IMR-90 (cell line): ENCODE results near the gene SERPINA3. TPM values are rescaled to one million over a fixed set of nuclear protein-coding genes. Genes with fewer than 3 reads are reported as not detected.

ENCODE experiments used
- ATAC-seq: fragments of 200-7000 bp; cut with Tn5 transposase; 2 replicates; pipeline ENCODE4 v1.9.1; 2020; ENCODE audit warnings: low read depth, mild to moderate bottlenecking, moderate library complexity
- BruUV-seq: library from RNA; stranded (reverse); fragments of 400-500 nt; replicated peaks from 2 replicates; lab custom pipeline; 2021; lab: Mats Ljungman, UMichigan
- CTCF ChIA-PET: fragments of 300-600 bp; formaldehyde crosslinking; extraction: SDS; loops from one replicate; lab custom pipeline; 2021; ENCODE audit warnings: antibody characterized with exemption; lab: Yijun Ruan, JAX
- POLR2A ChIA-PET: fragments of 300-600 bp; sonication (Branson Sonifier 250); formaldehyde crosslinking; loops from one replicate; lab custom pipeline; 2022; ENCODE audit warnings: antibody characterized with exemption; ENCODE audit not compliant: unreplicated experiment; lab: Charles Lee
- DNase-seq: peaks from one replicate; pipeline ENCODE4 v3.0.0; 2013
- H2AFZ ChIP-seq: replicated peaks from 2 replicates; pipeline ENCODE3; 2013; ENCODE audit warnings: low read length, mild to moderate bottlenecking; ENCODE audit not compliant: poor library complexity
- H2AK5ac ChIP-seq: 2 replicates; pipeline ENCODE4 v1.6.1; 2013; ENCODE audit warnings: low read depth, low read length, inconsistent platforms
- H2AK9ac ChIP-seq: replicated peaks from 2 replicates; pipeline ENCODE3; 2013; ENCODE audit warnings: mild to moderate bottlenecking, low read depth, low read length, moderate library complexity; ENCODE audit not compliant: poor library complexity
- H2BK120ac ChIP-seq: 2 replicates; pipeline ENCODE4 v1.6.1; 2013; ENCODE audit warnings: low read depth, low read length, inconsistent platforms
- H2BK15ac ChIP-seq: 3 replicates; pipeline ENCODE4 v1.6.1; 2013; ENCODE audit warnings: low read depth, low read length, inconsistent platforms
- H2BK20ac ChIP-seq: 2 replicates; pipeline ENCODE4 v1.6.1; 2013; ENCODE audit warnings: low read depth, mild to moderate bottlenecking, inconsistent platforms, low read length, moderate library complexity
- H2BK5ac ChIP-seq: 2 replicates; pipeline ENCODE4 v1.6.1; 2013; ENCODE audit warnings: mild to moderate bottlenecking, low read depth, low read length, inconsistent platforms; ENCODE audit not compliant: poor library complexity, severe bottlenecking
- H3K14ac ChIP-seq: replicated peaks from 2 replicates; pipeline ENCODE4 v1.6.1; 2013; ENCODE audit warnings: low read depth, low read length, inconsistent platforms
- H3K18ac ChIP-seq: 2 replicates; pipeline ENCODE4 v1.6.1; 2013; ENCODE audit warnings: low read depth, low read length, control low read depth
- H3K23ac ChIP-seq: 2 replicates; pipeline ENCODE4 v1.6.1; 2013; ENCODE audit warnings: low read depth, low read length, inconsistent platforms
- H3K27ac ChIP-seq: 2 replicates; pipeline ENCODE4 v1.5.1; 2013; ENCODE audit warnings: mild to moderate bottlenecking, control low read depth, low read length; ENCODE audit not compliant: insufficient read depth
- H3K27me3 ChIP-seq: 2 replicates; pipeline ENCODE4 v1.6.1; 2013; ENCODE audit warnings: low read length; ENCODE audit not compliant: control insufficient read depth, insufficient read depth
- H3K36me3 ChIP-seq: 2 replicates; pipeline ENCODE4 v1.6.1; 2013; ENCODE audit warnings: low read length, mixed read lengths; ENCODE audit not compliant: control insufficient read depth, insufficient read depth
- H3K4ac ChIP-seq: 2 replicates; pipeline ENCODE4 v1.6.1; 2013; ENCODE audit warnings: low read depth, low read length, inconsistent platforms
- H3K4me1 ChIP-seq: 2 replicates; pipeline ENCODE4 v1.6.1; 2013; ENCODE audit warnings: low read length, mixed read lengths; ENCODE audit not compliant: control insufficient read depth, insufficient read depth
- H3K4me2 ChIP-seq: 2 replicates; pipeline ENCODE4 v1.6.1; 2013; ENCODE audit warnings: low read depth, mild to moderate bottlenecking, control low read depth, low read length, moderate library complexity
- H3K4me3 ChIP-seq: 2 replicates; pipeline ENCODE4 v1.5.1; 2013; ENCODE audit warnings: low read depth, mild to moderate bottlenecking, control low read depth, low read length, moderate library complexity; ENCODE audit not compliant: insufficient read depth
- H3K56ac ChIP-seq: 2 replicates; pipeline ENCODE4 v1.6.1; 2013; ENCODE audit warnings: low read length, inconsistent platforms; ENCODE audit not compliant: insufficient read depth; ENCODE audit errors: extremely low read depth
- H3K79me1 ChIP-seq, 2 experiments: 2 replicates each; pipeline ENCODE4 v1.6.1; 2013; ENCODE audit warnings: low read length in 2 of 2, inconsistent platforms in 1 of 2, low read depth in 1 of 2
- H3K9ac ChIP-seq: 2 replicates; pipeline ENCODE4 v1.6.1; 2013; ENCODE audit warnings: low read depth, low read length, control low read depth
- H3K9me1 ChIP-seq: 2 replicates; pipeline ENCODE4 v1.6.1; 2013; ENCODE audit warnings: low read length, inconsistent platforms; ENCODE audit not compliant: insufficient read depth
- H3K9me3 ChIP-seq: 2 replicates; pipeline ENCODE4 v1.6.1; 2013; ENCODE audit warnings: low read length; ENCODE audit not compliant: control insufficient read depth, insufficient read depth
- H4K20me1 ChIP-seq: 2 replicates; pipeline ENCODE4 v1.6.1; 2013; ENCODE audit warnings: low read length, inconsistent platforms; ENCODE audit not compliant: insufficient read depth
- H4K5ac ChIP-seq: 2 replicates; pipeline ENCODE4 v1.6.1; 2013; ENCODE audit warnings: mild to moderate bottlenecking, low read depth, low read length, control low read depth
- H4K8ac ChIP-seq, 2 experiments: 2 replicates each; pipeline ENCODE4 v1.6.1; 2013; ENCODE audit warnings: low read depth in 2 of 2, low read length in 2 of 2, control low read depth in 1 of 2, inconsistent platforms in 1 of 2
- H4K91ac ChIP-seq: 2 replicates; pipeline ENCODE4 v1.6.1; 2013; ENCODE audit warnings: low read depth, low read length, inconsistent platforms; ENCODE audit not compliant: insufficient read depth
- BHLHE40 ChIP-seq: fragments of 150-350 bp; IDR thresholded peaks from 2 replicates; pipeline ENCODE4 v1.6.1; 2016; ENCODE audit warnings: mild to moderate bottlenecking, low read depth, low read length
- CEBPB ChIP-seq: IDR thresholded peaks from 2 replicates; pipeline ENCODE4 v1.6.1; 2012; ENCODE audit warnings: low read depth, low read length, improper control_type of control experiment
- CHD1 ChIP-seq: IDR thresholded peaks from 2 replicates; pipeline ENCODE4 v1.6.1; 2012; ENCODE audit warnings: low read depth, low read length, improper control_type of control experiment
- CTCF ChIP-seq: conservative IDR thresholded peaks from 2 replicates; pipeline ENCODE4 v1.5.1; 2012; ENCODE audit warnings: mild to moderate bottlenecking, low read depth, low read length, improper control_type of control experiment
- FOS ChIP-seq: fragments of 150-350 bp; IDR thresholded peaks from 2 replicates; pipeline ENCODE4 v1.6.1; 2016; ENCODE audit warnings: low read depth, low read length
- MAFK ChIP-seq: IDR thresholded peaks from 2 replicates; pipeline ENCODE4 v1.6.1; 2012; ENCODE audit warnings: low read depth, low read length, improper control_type of control experiment
- MAZ ChIP-seq: IDR thresholded peaks from 2 replicates; pipeline ENCODE4 v1.6.1; 2012; ENCODE audit warnings: low read depth, mild to moderate bottlenecking, low read length, improper control_type of control experiment, moderate library complexity, borderline replicate concordance
- MXI1 ChIP-seq: IDR thresholded peaks from 2 replicates; pipeline ENCODE4 v1.6.1; 2012; ENCODE audit warnings: low read depth, mild to moderate bottlenecking, low read length, moderate library complexity, borderline replicate concordance
- NFE2L2 ChIP-seq: fragments of 150-350 bp; IDR thresholded peaks from 2 replicates; pipeline ENCODE4 v1.6.1; 2016; ENCODE audit warnings: low read depth, mild to moderate bottlenecking, low read length
- POLR2A ChIP-seq: IDR thresholded peaks from 2 replicates; pipeline ENCODE4 v1.6.1; 2012; ENCODE audit warnings: mild to moderate bottlenecking, low read depth, low read length
- RAD21 ChIP-seq: IDR thresholded peaks from 2 replicates; pipeline ENCODE4 v1.6.1; 2012; ENCODE audit warnings: low read length, improper control_type of control experiment
- RCOR1 ChIP-seq: IDR thresholded peaks from 2 replicates; pipeline ENCODE4 v1.6.1; 2012; ENCODE audit warnings: mild to moderate bottlenecking, low read length, improper control_type of control experiment; ENCODE audit not compliant: insufficient replicate concordance
- RFX5 ChIP-seq: IDR thresholded peaks from 2 replicates; pipeline ENCODE4 v1.8.0; 2012; ENCODE audit warnings: low read depth, mild to moderate bottlenecking, low read length, moderate library complexity
- SMC3 ChIP-seq: fragments of 150-350 bp; IDR thresholded peaks from 2 replicates; pipeline ENCODE4 v1.6.1; 2016; ENCODE audit warnings: low read depth, mild to moderate bottlenecking, antibody characterized with exemption, low read length, moderate library complexity
- USF2 ChIP-seq: fragments of 150-350 bp; IDR thresholded peaks from 2 replicates; pipeline ENCODE4 v1.6.1; 2017; ENCODE audit warnings: mild to moderate bottlenecking, antibody characterized with exemption, low read length, low read depth
- WGBS, 2 experiments: methylation state at CpG; one replicate each; pipeline versions ENCODE4 v1.1.5 to v1.1.7; 2013; ENCODE audit warnings: missing lambda C conversion rate in 2 of 2; ENCODE audit not compliant: insufficient read length in 1 of 2; ENCODE audit errors: extremely low coverage in 2 of 2; 5-methylcytosine and 5-hydroxymethylcytosine counted together
- dilution Hi-C: fragments of 300-500 bp; cut with HindIII; formaldehyde crosslinking; loops from one replicate; pipeline ENCODE4 v1.14.3; 2018; ENCODE audit warnings: low sequenced_read_pairs; ENCODE audit not compliant: unreplicated experiment
- in situ Hi-C: fragments of 300-500 bp; cut with MboI; formaldehyde crosslinking; loops from 3 replicates; pipeline ENCODE4 v1.14.3; 2019; ENCODE audit warnings: low sequenced_read_pairs, inconsistent platforms, mixed read lengths
- intact Hi-C: fragments of 100-400 bp; cut with micrococcal nuclease; formaldehyde crosslinking; loops from 2 replicates; pipeline ENCODE4 v1.10.0; 2022
- polyA plus RNA-seq, 3 experiments: library from polyadenylated mRNA; depleted of rRNA; stranded (reverse); fragments of >200 nt; gene quantifications; 2 replicates each; pipeline ENCODE4 v1.2.3, GENCODE V29; 2012; ENCODE audit warnings: low replicate concordance in 1 of 3
- total RNA-seq: library from RNA; depleted of rRNA; stranded (reverse); fragments of >200 nt; gene quantifications from 2 replicates; pipeline ENCODE4 v1.2.3, GENCODE V29; 2012

SERPINA3 gene
- total and polyA plus RNA-seq, 2 of the 4 experiments (the other 2 are of a cell fraction), result 0.36 to 0.48 TPM

- H2BK120ac ChIP-seq, result no peak overlapping the region
- ChIA-PET POLR2A (no interaction called here), CTCF (no interaction called here)
- no peak overlapping the region for H2AK5ac ChIP-seq
- H4K8ac ChIP-seq, result no peak overlapping the region
- no peak overlapping the region for H3K9ac ChIP-seq
- H2AFZ ChIP-seq, result no peak overlapping the region
- H3K9me1 ChIP-seq, result no peaks in the 10 kb centered on the region
- dilution Hi-C loops (no loop called here), in situ Hi-C loops (no loop called here), intact Hi-C loops (no loop called here)
- no peak overlapping the region for H3K23ac ChIP-seq
- no peak for DNase-seq
- H4K20me1 ChIP-seq, result no peaks in the 10 kb centered on the region
- H3K18ac ChIP-seq, result no peak overlapping the region
- H3K27ac ChIP-seq, result no peak overlapping the region
- no CpG with 5 or more reads among the region's 9 CpGs for WGBS, 2 experiments
- peaks cover 11% of the 10 kb centered on the region for H3K9me3 ChIP-seq
- no peak overlapping the region for H2BK20ac ChIP-seq
- no peak overlapping the region for H4K5ac ChIP-seq
- H3K79me1 ChIP-seq, result no peaks in the 10 kb centered on the region
- no peak overlapping the region for H3K56ac ChIP-seq
- no TSS peak for BruUV-seq
- no peak overlapping the region for H2AK9ac ChIP-seq
- H3K14ac ChIP-seq, result no peak overlapping the region
- peak overlapping the region; percentile 77 for H2BK5ac ChIP-seq
- no peak overlapping the region for H3K4ac ChIP-seq
- H3K4me2 ChIP-seq, result no peak overlapping the region
- H3K36me3 ChIP-seq, result no peaks in the 10 kb centered on the region
- no peak overlapping the region for H2BK15ac ChIP-seq
- no peaks in the 10 kb centered on the region; the same call in 1 of the 2 replicates for H3K27me3 ChIP-seq
- no peak overlapping the region for H4K91ac ChIP-seq
- no peak overlapping the region for H3K4me3 ChIP-seq
- no peak for ATAC-seq
- no peaks in the 10 kb centered on the region for H3K4me1 ChIP-seq
- no peak for TF ChIP-seq USF2
- TF ChIP-seq FOS, result no peak
- TF ChIP-seq RFX5, result no peak
- TF ChIP-seq SMC3, result no peak
- TF ChIP-seq CHD1, result no peak
- TF ChIP-seq MAFK, result no peak
- no peak for TF ChIP-seq CEBPB
- TF ChIP-seq BHLHE40, result no peak
- TF ChIP-seq NFE2L2, result no peak
- no peak for TF ChIP-seq MXI1
- TF ChIP-seq RCOR1, result no peak
- TF ChIP-seq POLR2A, result no peak
- TF ChIP-seq CTCF, result no peak
- no peak for TF ChIP-seq RAD21
- TF ChIP-seq MAZ, result no peak
These were observed 38.9 kb downstream of the SERPINA3 start for GRCh38 chr14:94650806-94651805.
